SK-N-SH (cell line): ENCODE measurements around the gene ZXDC. TPM values are rescaled to one million over a fixed set of nuclear protein-coding genes. Genes with fewer than 3 reads are reported as not detected.

Experiments used
- CTCF ChIA-PET: fragments of 300-600, 350-600 bp; formaldehyde crosslinking; extraction: SDS; loops from one replicate; lab custom pipeline; 2021; lab: Yijun Ruan, JAX
- POLR2A ChIA-PET: fragments of 350-600 bp; sonication (Branson Sonifier 250); formaldehyde crosslinking; extraction: SDS; loops from one replicate; lab custom pipeline; 2020; ENCODE audit warnings: antibody characterized with exemption, inconsistent platforms; lab: Yijun Ruan, JAX
- DNase-seq: peaks from one replicate; pipeline ENCODE4 v3.0.0; 2012
- H2AFZ ChIP-seq: fragments of 200-600 bp; sonication (generic); 2 replicates; pipeline ENCODE4 v1.8.1; 2016; ENCODE audit warnings: antibody characterized with exemption, mild to moderate bottlenecking, low read depth
- H3F3A ChIP-seq: fragments of 200-600 bp; sonication (generic); replicated peaks from 2 replicates; pipeline ENCODE3; 2016; ENCODE audit warnings: antibody characterized with exemption, mild to moderate bottlenecking; ENCODE audit not compliant: insufficient read depth
- H3K27ac ChIP-seq, 2 experiments: fragments of 200-500 bp in 1 of 2; fragments of 200-600 bp in 1 of 2; sonication (Bioruptor generic) in 1 of 2; sonication (generic), shearing (Covaris generic) in 1 of 2; 2 replicates each; pipeline versions ENCODE4 v1.5.1 to v1.6.1; 2014 to 2016; ENCODE audit warnings: low read depth in 2 of 2, inconsistent platforms in 1 of 2, low read length in 1 of 2, mild to moderate bottlenecking in 1 of 2, mixed read lengths in 1 of 2
- H3K27me3 ChIP-seq: fragments of 200-600 bp; sonication (generic), shearing (Covaris generic); 2 replicates; pipeline ENCODE4 v1.6.1; 2016; ENCODE audit warnings: mixed run types; ENCODE audit not compliant: insufficient read depth
- H3K36me3 ChIP-seq, 2 experiments: fragments of 200-500 bp in 1 of 2; fragments of 200-600 bp in 1 of 2; sonication (Bioruptor generic) in 1 of 2; sonication (generic) in 1 of 2; replicated peaks in 1 of 2; 2 replicates each; pipeline versions ENCODE3 to v1.5.1; 2014 to 2016; ENCODE audit warnings: low read length in 1 of 2, mild to moderate bottlenecking in 1 of 2; ENCODE audit not compliant: insufficient read depth in 2 of 2, control insufficient read depth in 1 of 2
- H3K4me1 ChIP-seq, 2 experiments: fragments of 200-500 bp in 1 of 2; fragments of 200-600 bp in 1 of 2; sonication (Bioruptor generic) in 1 of 2; sonication (generic), shearing (Covaris generic) in 1 of 2; 2 replicates each; pipeline versions ENCODE4 v1.5.1 to v1.6.1; 2014 to 2016; ENCODE audit warnings: low read depth in 1 of 2, low read length in 1 of 2, mixed run types in 1 of 2; ENCODE audit not compliant: insufficient read depth in 2 of 2, control insufficient read depth in 1 of 2
- H3K4me2 ChIP-seq: fragments of 200-600 bp; sonication (generic), shearing (Covaris generic); 2 replicates; pipeline ENCODE4 v1.6.1; 2017; ENCODE audit warnings: mixed run types
- H3K4me3 ChIP-seq, 2 experiments: fragments of 200-500 bp in 1 of 2; fragments of 200-600 bp in 1 of 2; sonication (Bioruptor generic) in 1 of 2; sonication (generic), shearing (Covaris generic) in 1 of 2; 2 replicates each; pipeline versions ENCODE4 v1.5.1 to v1.8.1; 2014 to 2016; ENCODE audit warnings: low read depth in 2 of 2, inconsistent platforms in 1 of 2, low read length in 1 of 2, mild to moderate bottlenecking in 1 of 2, mixed read lengths in 1 of 2, moderate library complexity in 1 of 2
- H3K79me2 ChIP-seq: fragments of 200-600 bp; sonication (generic); 2 replicates; pipeline ENCODE4 v1.8.1; 2017; ENCODE audit warnings: mild to moderate bottlenecking; ENCODE audit not compliant: insufficient read depth
- H3K9ac ChIP-seq: fragments of 200-600 bp; sonication (generic); 2 replicates; pipeline ENCODE4 v1.6.1; 2017; ENCODE audit warnings: mixed run types
- H3K9me2 ChIP-seq: fragments of 200-600 bp; sonication (generic); 2 replicates; pipeline ENCODE4 v1.6.1; 2017; ENCODE audit warnings: mixed run types
- H3K9me3 ChIP-seq: fragments of 200-600 bp; sonication (generic); 2 replicates; pipeline ENCODE4 v1.6.1; 2017; ENCODE audit warnings: mixed run types, mild to moderate bottlenecking, moderate library complexity
- H4K20me1 ChIP-seq: fragments of 200-600 bp; sonication (generic); 2 replicates; pipeline ENCODE4 v1.6.1; 2017; ENCODE audit warnings: mild to moderate bottlenecking, mixed run types; ENCODE audit not compliant: insufficient read depth
- CHD2 ChIP-seq: fragments of 150-350 bp; IDR thresholded peaks from 2 replicates; pipeline ENCODE4 v1.6.1; 2018; ENCODE audit warnings: low read length; ENCODE audit not compliant: partially characterized antibody
- CTCF ChIP-seq: fragments of 200-600 bp; sonication (generic); IDR thresholded peaks from 2 replicates; pipeline ENCODE4 v1.6.1; 2017; ENCODE audit warnings: antibody characterized with exemption, mild to moderate bottlenecking, moderate library complexity
- EP300 ChIP-seq, 2 experiments: IDR thresholded peaks; 2 replicates each; pipeline versions ENCODE4 v1.4.0 to v1.6.1; 2012; ENCODE audit warnings: borderline replicate concordance in 1 of 2, low read depth in 1 of 2, low read length in 1 of 2
- FOSL2 ChIP-seq: IDR thresholded peaks from 2 replicates; pipeline ENCODE4 v1.4.0; 2012; ENCODE audit warnings: low read depth, mild to moderate bottlenecking, moderate library complexity, borderline replicate concordance
- GABPA ChIP-seq: IDR thresholded peaks from 2 replicates; pipeline ENCODE4 v1.4.0; 2012; ENCODE audit warnings: low read depth, mild to moderate bottlenecking
- JUND ChIP-seq: IDR thresholded peaks from 2 replicates; pipeline ENCODE4 v1.4.0; 2012
- MEF2A ChIP-seq: IDR thresholded peaks from 2 replicates; pipeline ENCODE4 v1.4.0; 2012; ENCODE audit warnings: low read depth, borderline replicate concordance
- NFIC ChIP-seq: IDR thresholded peaks from 2 replicates; pipeline ENCODE4 v1.4.0; 2012; ENCODE audit warnings: borderline replicate concordance
- TEAD4 ChIP-seq: IDR thresholded peaks from 2 replicates; pipeline ENCODE4 v1.4.0; 2012; ENCODE audit warnings: mild to moderate bottlenecking, borderline replicate concordance; ENCODE audit not compliant: insufficient read depth
- USF1 ChIP-seq: IDR thresholded peaks from 2 replicates; pipeline ENCODE4 v1.4.0; 2012; ENCODE audit warnings: low read depth, borderline replicate concordance
- USF2 ChIP-seq: fragments of 150-350 bp; IDR thresholded peaks from 2 replicates; pipeline ENCODE4 v1.6.1; 2017; ENCODE audit warnings: antibody characterized with exemption, low read length, low read depth, borderline replicate concordance
- WGBS: methylation state at CpG from one replicate; pipeline ENCODE4 v1.1.6; 2017; ENCODE audit warnings: low lambda C conversion rate; 5-methylcytosine and 5-hydroxymethylcytosine counted together
- polyA plus RNA-seq, 3 experiments: library from polyadenylated mRNA; depleted of rRNA; stranded (reverse); fragments of >200 nt; gene quantifications; 2 replicates each; pipeline ENCODE4 v1.2.3, GENCODE V29; 2012
- TF ChIP-seq, protein P1 (sequence below): IDR thresholded peaks from 2 replicates; pipeline ENCODE4 v1.4.0; 2012; ENCODE audit warnings: low read depth
- TF ChIP-seq, protein P2 (sequence below): fragments of 150-350 bp; IDR thresholded peaks from 2 replicates; pipeline ENCODE4 v1.6.1; 2016; ENCODE audit warnings: mild to moderate bottlenecking, low read depth, low read length
- TF ChIP-seq, protein P3 (sequence below): IDR thresholded peaks from 2 replicates; pipeline ENCODE4; 2012

ZXDC gene
- polyA plus RNA-seq, 1 of the 3 experiments (the other 2 are of a cell fraction): 8.5 TPM

- Histone ChIP-seq H3K4me3 (no peak overlapping the region), H4K20me1 (no peaks in the 10 kb centered on the region), H3F3A (no peaks in the 10 kb centered on the region), H3K9ac (no peak overlapping the region), H2AFZ (no peak overlapping the region), H3K4me2 (no peak overlapping the region), H3K79me2 (no peaks in the 10 kb centered on the region), H3K27ac (no peak overlapping the region), H3K4me1 (peaks cover 0 to 26% of the 10 kb centered on the region in 2 experiments; a peak in 1 of 4 replicates), H3K36me3 (peaks cover 4 to 21% of the 10 kb centered on the region in 2 experiments), H3K27me3 (no peaks in the 10 kb centered on the region), H3K9me3 (no peaks in the 10 kb centered on the region)
- 98% methylated on average over 10 of the region's 10 CpGs for WGBS
- ChIA-PET POLR2A (no interaction called here), CTCF (interaction anchor here (1.0 kb wide), 1 partner anchor 305 kb away, joined by 3 read pairs; no protein-coding TSS in a partner anchor)
- TF ChIP-seq CTCF (no peak), NFIC (no peak)
- TF ChIP-seq, all 33 proteins: peak for 0
- DNase-seq: peak; percentile 9
- H3K9me2 ChIP-seq: no peaks in the 10 kb centered on the region
Observed at GRCh38 chr3:126438746-126439145, 36.9 kb downstream of the ZXDC start.

DNA sequence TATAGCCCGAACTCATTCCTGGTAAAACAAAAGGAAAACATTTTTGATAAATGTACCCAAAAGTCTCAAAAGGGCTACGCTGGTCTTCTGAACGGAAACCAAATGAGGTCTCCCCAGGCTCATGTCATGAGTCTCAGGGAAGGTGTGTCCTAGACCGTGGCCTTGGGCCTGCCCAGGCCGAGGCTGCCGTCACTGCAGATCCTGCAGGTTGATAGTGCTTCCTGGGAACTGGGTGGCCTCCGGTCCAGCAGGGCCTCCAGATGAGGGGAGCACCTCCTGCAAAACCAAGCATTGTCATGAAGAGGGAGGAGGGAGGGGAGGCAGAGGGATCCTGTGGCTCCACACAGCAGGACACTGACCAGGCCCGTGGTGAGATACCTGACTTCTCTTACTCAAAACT lies 37.5 kb downstream of the ZXDC start:
- WGBS: 85% methylated on average over 5 of the region's 8 CpGs
- Histone ChIP-seq H2AFZ (no peak overlapping the region), H3F3A (no peaks in the 10 kb centered on the region), H3K27ac (no peak overlapping the region), H3K4me1 (peaks cover 0 to 31% of the 10 kb centered on the region in 2 experiments; a peak in 1 of 4 replicates), H3K36me3 (peaks cover 0 to 21% of the 10 kb centered on the region in 2 experiments), H3K9ac (no peak overlapping the region), H4K20me1 (no peaks in the 10 kb centered on the region), H3K9me3 (no peaks in the 10 kb centered on the region), H3K27me3 (no peaks in the 10 kb centered on the region), H3K79me2 (no peaks in the 10 kb centered on the region), H3K4me2 (no peak overlapping the region), H3K4me3 (no peak overlapping the region), H3K9me2 (no peaks in the 10 kb centered on the region)
- DNase-seq: peak; percentile 16
- TF ChIP-seq TEAD4: no peak
- TF ChIP-seq, protein P1, sequence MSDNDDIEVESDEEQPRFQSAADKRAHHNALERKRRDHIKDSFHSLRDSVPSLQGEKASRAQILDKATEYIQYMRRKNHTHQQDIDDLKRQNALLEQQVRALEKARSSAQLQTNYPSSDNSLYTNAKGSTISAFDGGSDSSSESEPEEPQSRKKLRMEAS: no peak
- no peak for TF ChIP-seq GABPA
- TF ChIP-seq, protein P2, sequence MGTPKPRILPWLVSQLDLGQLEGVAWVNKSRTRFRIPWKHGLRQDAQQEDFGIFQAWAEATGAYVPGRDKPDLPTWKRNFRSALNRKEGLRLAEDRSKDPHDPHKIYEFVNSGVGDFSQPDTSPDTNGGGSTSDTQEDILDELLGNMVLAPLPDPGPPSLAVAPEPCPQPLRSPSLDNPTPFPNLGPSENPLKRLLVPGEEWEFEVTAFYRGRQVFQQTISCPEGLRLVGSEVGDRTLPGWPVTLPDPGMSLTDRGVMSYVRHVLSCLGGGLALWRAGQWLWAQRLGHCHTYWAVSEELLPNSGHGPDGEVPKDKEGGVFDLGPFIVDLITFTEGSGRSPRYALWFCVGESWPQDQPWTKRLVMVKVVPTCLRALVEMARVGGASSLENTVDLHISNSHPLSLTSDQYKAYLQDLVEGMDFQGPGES: no peak
- TF ChIP-seq USF1: no peak
- TF ChIP-seq USF2: no peak
- TF ChIP-seq JUND: no peak
- TF ChIP-seq, protein P3, sequence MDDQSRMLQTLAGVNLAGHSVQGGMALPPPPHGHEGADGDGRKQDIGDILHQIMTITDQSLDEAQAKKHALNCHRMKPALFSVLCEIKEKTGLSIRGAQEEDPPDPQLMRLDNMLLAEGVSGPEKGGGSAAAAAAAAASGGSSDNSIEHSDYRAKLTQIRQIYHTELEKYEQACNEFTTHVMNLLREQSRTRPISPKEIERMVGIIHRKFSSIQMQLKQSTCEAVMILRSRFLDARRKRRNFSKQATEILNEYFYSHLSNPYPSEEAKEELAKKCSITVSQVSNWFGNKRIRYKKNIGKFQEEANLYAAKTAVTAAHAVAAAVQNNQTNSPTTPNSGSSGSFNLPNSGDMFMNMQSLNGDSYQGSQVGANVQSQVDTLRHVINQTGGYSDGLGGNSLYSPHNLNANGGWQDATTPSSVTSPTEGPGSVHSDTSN: no peak
- TF ChIP-seq FOSL2: no peak
- TF ChIP-seq EP300 (IDR thresholded peaks at IDR 0.05; ENCODE audit: borderline replicate concordance in 1 of 2, low read depth in 1 of 2, low read length in 1 of 2): no peak
- no peak for TF ChIP-seq CHD2
- TF ChIP-seq MEF2A: no peak
- POLR2A ChIA-PET: no interaction called here
- CTCF ChIA-PET: no interaction called here
